ENCODE measurements around the gene AGBL5. TPM values are rescaled to one million over a fixed set of nuclear protein-coding genes. Genes with fewer than 3 reads are reported as not detected.

The AGBL5 gene
- total RNA-seq, 4 donors from 2014 or later = 12.1 to 14.4 (median 14.3) TPM

- H3K9me3 ChIP-seq = no peaks in the 10 kb centered on the region
- no peak for DNase-seq (ENCODE audit: low spot score in 2 of 2)
- 78 to 80% methylated on average over 6 of the region's 6 CpGs for WGBS, 2 donors
Observed at GRCh38 chr2:27006602-27007415, 44.7 kb upstream of the AGBL5 start.

GRCh38 chr2:27007416-27008374, 43.8 kb upstream of the AGBL5 start:
- no peak for TF ChIP-seq EP300 (IDR thresholded peaks at IDR 0.05)
- no peak for TF ChIP-seq CTCF (IDR thresholded peaks at IDR 0.05)
- TF ChIP-seq POLR2A (IDR thresholded peaks at IDR 0.05) = no peak
- no peaks in the 10 kb centered on the region for H3K36me3 ChIP-seq
- 68 to 72% methylated on average over 8 of the region's 8 CpGs for WGBS, 2 donors
- H3K4me1 ChIP-seq = peaks cover 0 to 8% (median 0%) of the 10 kb centered on the region in 4 donors
- no peaks in the 10 kb centered on the region for H3K9me3 ChIP-seq
- DNase-seq (ENCODE audit: low spot score in 2 of 2) = no peak
- no peak overlapping the region for H3K4me3 ChIP-seq
- no peak overlapping the region for H3K27ac ChIP-seq
- H3K27me3 ChIP-seq = no peaks in the 10 kb centered on the region

More at GRCh38 chr2:27006602-27007415, 44.7 kb upstream of the AGBL5 start:
- H3K4me1 ChIP-seq = peaks cover 0 to 8% (median 0%) of the 10 kb centered on the region in 4 donors
- no peak overlapping the region for H3K4me3 ChIP-seq
- no peak overlapping the region for H3K27ac ChIP-seq
- TF ChIP-seq CTCF (IDR thresholded peaks at IDR 0.05) (no peak), EP300 (IDR thresholded peaks at IDR 0.05) (no peak), POLR2A (IDR thresholded peaks at IDR 0.05) (no peak)
- H3K36me3 ChIP-seq = no peaks in the 10 kb centered on the region
- H3K27me3 ChIP-seq = no peaks in the 10 kb centered on the region

- no peaks in the 10 kb centered on the region for H3K27me3 ChIP-seq
- no peaks in the 10 kb centered on the region for H3K9me3 ChIP-seq
- 88 to 92% methylated on average over 4 of the region's 4 CpGs for WGBS, 2 donors
- no peaks in the 10 kb centered on the region for H3K36me3 ChIP-seq
- no peak overlapping the region for H3K27ac ChIP-seq
- DNase-seq (ENCODE audit: low spot score in 2 of 2) = no peak
- H3K4me1 ChIP-seq = peaks cover 0 to 8% (median 0%) of the 10 kb centered on the region in 4 donors
- no peak overlapping the region for H3K4me3 ChIP-seq
- TF ChIP-seq CTCF (IDR thresholded peaks at IDR 0.05) (no peak), EP300 (IDR thresholded peaks at IDR 0.05) (no peak), POLR2A (IDR thresholded peaks at IDR 0.05) (no peak)
Observed at GRCh38 chr2:27008678-27009077, 42.8 kb upstream of the AGBL5 start.

- no peak for DNase-seq (ENCODE audit: low spot score in 2 of 2)
- Histone ChIP-seq H3K4me1 (peaks cover 0 to 8% (median 0%) of the 10 kb centered on the region in 4 donors), H3K4me3 (no peak overlapping the region), H3K27me3 (no peaks in the 10 kb centered on the region), H3K9me3 (no peaks in the 10 kb centered on the region), H3K36me3 (no peaks in the 10 kb centered on the region), H3K27ac (no peak overlapping the region)
- no peak for TF ChIP-seq CTCF (IDR thresholded peaks at IDR 0.05)
- TF ChIP-seq POLR2A (IDR thresholded peaks at IDR 0.05) = no peak
- no peak for TF ChIP-seq EP300 (IDR thresholded peaks at IDR 0.05)
Observed at GRCh38 chr2:27009083-27009482, 42.4 kb upstream of the AGBL5 start.
